Peyer's patch (tissue), 4 donors: Measurements from ENCODE around the gene KIF14. TPM values are rescaled to one million over a fixed set of nuclear protein-coding genes. Genes with fewer than 3 reads are reported as not detected.

Experiments
- DNase-seq, 3 donors: peaks; one replicate each; pipeline ENCODE4 v3.0.0-alpha.2; 2017 to 2019
- H3K27ac ChIP-seq, 4 donors: fragments of 200-600 bp; sonication (generic); one replicate each; pipeline ENCODE4 v1.5.1; 2016 to 2019
- H3K27me3 ChIP-seq, 2 donors: fragments of 200-600 bp; sonication (generic); one replicate each; pipeline ENCODE4 v1.5.1; 2019
- H3K36me3 ChIP-seq, 3 donors: fragments of 200-600 bp; sonication (generic); one replicate each; pipeline ENCODE4 v1.5.1; 2016 to 2019
- H3K4me1 ChIP-seq, 4 donors: fragments of 200-600 bp; sonication (generic); one replicate each; pipeline ENCODE4 v1.5.1; 2016 to 2019
- H3K4me3 ChIP-seq, 4 donors: fragments of 200-600 bp; sonication (generic); 1 replicate in 3 of 4; 2 replicates in 1 of 4; pipeline ENCODE4 v1.5.1; 2016 to 2019; ENCODE audit warnings: mild to moderate bottlenecking in 1 of 4
- H3K9me3 ChIP-seq, 4 donors: fragments of 200-600 bp; sonication (generic); one replicate each; pipeline ENCODE4 v1.5.1; 2016 to 2019; ENCODE audit warnings: mild to moderate bottlenecking in 1 of 4
- CTCF ChIP-seq, 6 experiments: fragments of 450-650 bp in 4 of 6; fragments of 200-600 bp in 2 of 6; sonication (generic) in 1 of 6; IDR thresholded peaks; one replicate each; pipeline ENCODE4 v1.5.1; 2017 to 2019; ENCODE audit warnings: antibody characterized with exemption in 6 of 6, mild to moderate bottlenecking in 3 of 6, moderate library complexity in 1 of 6
- POLR2A ChIP-seq, 2 donors: fragments of 450-650 bp; IDR thresholded peaks; one replicate each; pipeline ENCODE4 v1.5.1; 2017; ENCODE audit warnings: antibody characterized with exemption in 2 of 2, mild to moderate bottlenecking in 2 of 2, moderate library complexity in 2 of 2
- total RNA-seq, 4 donors: library from RNA; depleted of rRNA; stranded (reverse); fragments of >200 nt; gene quantifications; one replicate each; pipeline ENCODE4 v1.1.0, GENCODE V29; 2016

The KIF14 gene
- total RNA-seq, 4 donors from 2014 or later = 0.85 to 2.5 (median 1.1) TPM

- Histone ChIP-seq H3K4me1 (no peaks in the 10 kb centered on the region), H3K4me3 (no peak overlapping the region), H3K9me3 (no peaks in the 10 kb centered on the region), H3K36me3 (no peaks in the 10 kb centered on the region), H3K27ac (no peak overlapping the region), H3K27me3 (no peaks in the 10 kb centered on the region)
- no peak for TF ChIP-seq CTCF (IDR thresholded peaks at IDR 0.05)
- no peak for TF ChIP-seq POLR2A (IDR thresholded peaks at IDR 0.05)
- no peak for DNase-seq
These were observed 73.2 kb downstream of the KIF14 start for GRCh38 chr1:200547386-200547785.

- TF ChIP-seq POLR2A (IDR thresholded peaks at IDR 0.05) = no peak
- no peak for TF ChIP-seq CTCF (IDR thresholded peaks at IDR 0.05)
- H3K36me3 ChIP-seq = no peaks in the 10 kb centered on the region
- no peak overlapping the region for H3K4me3 ChIP-seq
- no peaks in the 10 kb centered on the region for H3K4me1 ChIP-seq
- H3K27me3 ChIP-seq = no peaks in the 10 kb centered on the region
- no peak overlapping the region for H3K27ac ChIP-seq
- no peaks in the 10 kb centered on the region for H3K9me3 ChIP-seq
- DNase-seq = no peak
These were observed 74.0 kb downstream of the KIF14 start for GRCh38 chr1:200546577-200546976.

GRCh38 chr1:200542162-200542561 lies 78.4 kb downstream of the KIF14 start:
- no peak overlapping the region for H3K27ac ChIP-seq
- H3K4me3 ChIP-seq = no peak overlapping the region
- no peaks in the 10 kb centered on the region for H3K4me1 ChIP-seq
- no peaks in the 10 kb centered on the region for H3K36me3 ChIP-seq
- no peaks in the 10 kb centered on the region for H3K27me3 ChIP-seq
- H3K9me3 ChIP-seq = no peaks in the 10 kb centered on the region
- TF ChIP-seq CTCF (IDR thresholded peaks at IDR 0.05) (no peak), POLR2A (IDR thresholded peaks at IDR 0.05) (no peak)
- DNase-seq = no peak

- no peak overlapping the region for H3K4me3 ChIP-seq
- H3K9me3 ChIP-seq = no peaks in the 10 kb centered on the region
- no peak for DNase-seq
- H3K4me1 ChIP-seq = no peaks in the 10 kb centered on the region
- H3K27ac ChIP-seq = no peak overlapping the region
- H3K27me3 ChIP-seq = no peaks in the 10 kb centered on the region
- no peaks in the 10 kb centered on the region for H3K36me3 ChIP-seq
- TF ChIP-seq CTCF (IDR thresholded peaks at IDR 0.05) (no peak), POLR2A (IDR thresholded peaks at IDR 0.05) (no peak)
These were observed 80.3 kb downstream of the KIF14 start for GRCh38 chr1:200540281-200540680.

GRCh38 chr1:200538179-200538578 lies 82.4 kb downstream of the KIF14 start:
- no peaks in the 10 kb centered on the region for H3K9me3 ChIP-seq
- no peak overlapping the region for H3K27ac ChIP-seq
- no peaks in the 10 kb centered on the region for H3K36me3 ChIP-seq
- H3K27me3 ChIP-seq = no peaks in the 10 kb centered on the region
- H3K4me3 ChIP-seq = no peak overlapping the region
- TF ChIP-seq POLR2A (IDR thresholded peaks at IDR 0.05) (no peak), CTCF (IDR thresholded peaks at IDR 0.05) (no peak)
- DNase-seq = no peak
- no peaks in the 10 kb centered on the region for H3K4me1 ChIP-seq

GRCh38 chr1:200535605-200536004 lies 84.9 kb downstream of the KIF14 start:
- TF ChIP-seq CTCF (IDR thresholded peaks at IDR 0.05) = peak in 3 of 6 experiments; percentile 34 to 43 (median 40)
- no peak for TF ChIP-seq POLR2A (IDR thresholded peaks at IDR 0.05)
- Histone ChIP-seq H3K27me3 (no peaks in the 10 kb centered on the region), H3K4me1 (no peaks in the 10 kb centered on the region), H3K36me3 (no peaks in the 10 kb centered on the region), H3K9me3 (no peaks in the 10 kb centered on the region), H3K4me3 (no peak overlapping the region), H3K27ac (no peak overlapping the region)
- DNase-seq = peak in 1 of 3 donors; percentile 65
